ENCODE measurements around the gene UBE2H.
"Not testable (repeated sequence)": the region's sequence is repeated elsewhere in the genome, so short reads cannot be mapped to it uniquely, and the experiment has no call there.

The UBE2H gene

GRCh38 chr7:129952653-129953560 lies at the start of gene UBE2H:
TSS of gene UBE2H (minus strand) at chr7:129952960. CDS start at chr7:129952555, 405 bp downstream.
- in situ Hi-C loops (cut with MboI; ENCODE audit: low sequenced_read_pairs): no loop called here

DNA sequence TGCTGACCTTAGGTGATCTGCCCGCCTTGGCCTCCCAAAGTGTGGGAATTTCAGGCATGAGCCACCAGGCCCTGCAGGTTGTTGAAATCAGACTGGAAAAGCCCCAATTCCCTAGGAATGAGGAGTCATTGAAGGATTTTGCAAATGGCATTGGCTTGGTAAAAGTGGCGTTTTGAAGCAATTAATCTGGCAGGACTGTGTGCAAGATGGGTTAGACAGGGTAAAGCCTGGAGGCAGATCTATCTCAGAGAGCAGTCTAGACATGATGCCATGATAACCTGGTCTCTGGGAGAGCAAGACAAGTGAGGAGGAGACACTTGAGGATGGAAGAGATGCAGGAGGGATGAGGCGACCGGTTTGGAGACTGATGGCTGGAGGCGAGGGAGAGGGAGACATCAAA lies 45.7 kb upstream of the UBE2H start:
- in situ Hi-C loops (cut with MboI; ENCODE audit: low sequenced_read_pairs): no loop called here

GRCh38 chr7:129997285-129997684 lies 44.5 kb upstream of the UBE2H start:
- in situ Hi-C loops (cut with MboI; ENCODE audit: low sequenced_read_pairs): no loop called here

- in situ Hi-C loops (cut with MboI; ENCODE audit: low sequenced_read_pairs): no loop called here
Measured at GRCh38 chr7:129993275-129993674, 40.5 kb upstream of the UBE2H start.

DNA sequence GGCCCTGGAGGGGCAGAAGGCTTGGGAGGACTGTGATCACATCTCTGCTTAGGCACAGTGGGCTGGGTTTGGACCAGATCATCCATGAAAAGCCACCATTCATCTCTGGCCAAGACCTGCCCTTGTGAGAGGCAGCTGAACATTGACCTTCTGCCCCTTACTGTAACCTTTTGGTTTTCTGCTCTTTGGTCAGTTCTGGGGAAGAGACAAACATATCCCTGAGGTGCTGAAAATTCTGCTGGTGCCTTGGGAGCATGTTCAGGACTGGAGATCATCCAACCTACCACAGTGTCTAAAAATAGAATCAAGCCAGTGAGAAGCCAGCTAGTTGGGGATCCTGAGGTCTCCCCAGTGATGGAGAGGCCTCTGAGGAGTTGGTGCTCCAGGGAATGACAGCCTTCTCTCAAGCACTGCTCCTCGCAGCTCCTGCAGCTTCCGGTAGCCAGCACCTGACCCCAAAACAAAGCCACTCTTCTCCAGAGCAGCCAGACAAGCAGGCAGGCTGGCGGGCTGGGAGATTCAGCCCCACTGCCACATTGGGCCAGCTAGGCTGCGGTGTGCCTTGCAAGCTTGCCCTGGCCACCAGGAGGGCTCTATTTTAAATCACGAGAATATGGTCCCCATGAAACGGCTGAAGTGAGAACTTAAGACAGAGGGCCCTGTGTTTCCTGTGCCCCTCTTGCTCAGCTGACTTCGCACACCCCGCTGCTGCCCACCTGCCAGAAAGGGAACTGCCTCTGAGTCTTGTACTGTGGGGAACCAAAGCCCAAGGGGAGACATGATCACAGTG lies 37.8 kb upstream of the UBE2H start:
- in situ Hi-C loops (cut with MboI; ENCODE audit: low sequenced_read_pairs): no loop called here

GRCh38 chr7:129989466-129989865 lies 36.7 kb upstream of the UBE2H start:
- in situ Hi-C loops (cut with MboI; ENCODE audit: low sequenced_read_pairs): no loop called here

DNA sequence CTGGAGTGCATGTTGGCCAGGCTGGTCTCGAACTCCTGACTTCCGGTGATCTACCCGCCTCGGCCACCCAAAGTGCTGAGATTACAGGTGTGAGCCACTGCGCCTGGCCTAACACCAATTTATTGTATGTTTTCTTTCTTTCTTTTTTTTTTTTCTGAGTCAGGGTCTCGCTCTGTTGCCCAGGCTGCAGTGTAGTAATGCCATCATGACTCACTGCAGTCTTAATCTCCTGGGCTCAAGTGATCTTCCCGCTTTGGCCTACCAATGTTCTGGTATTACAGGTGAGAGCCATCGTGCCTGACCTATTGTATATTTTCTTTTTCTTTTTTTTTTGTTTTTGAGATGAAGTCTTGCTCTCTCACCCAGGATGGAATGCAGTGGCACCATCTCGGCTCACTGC lies 33.8 kb upstream of the UBE2H start:
- in situ Hi-C loops (cut with MboI; ENCODE audit: low sequenced_read_pairs): no loop called here

- in situ Hi-C loops (cut with MboI; ENCODE audit: low sequenced_read_pairs): no loop called here
Measured at GRCh38 chr7:129980667-129981066, 27.9 kb upstream of the UBE2H start.

GRCh38 chr7:129975309-129975708 lies 22.5 kb upstream of the UBE2H start:
- in situ Hi-C loops (cut with MboI; ENCODE audit: low sequenced_read_pairs): no loop called here

GRCh38 chr7:129970816-129971215 lies 18.1 kb upstream of the UBE2H start:
- in situ Hi-C loops (cut with MboI; ENCODE audit: low sequenced_read_pairs): no loop called here

DNA sequence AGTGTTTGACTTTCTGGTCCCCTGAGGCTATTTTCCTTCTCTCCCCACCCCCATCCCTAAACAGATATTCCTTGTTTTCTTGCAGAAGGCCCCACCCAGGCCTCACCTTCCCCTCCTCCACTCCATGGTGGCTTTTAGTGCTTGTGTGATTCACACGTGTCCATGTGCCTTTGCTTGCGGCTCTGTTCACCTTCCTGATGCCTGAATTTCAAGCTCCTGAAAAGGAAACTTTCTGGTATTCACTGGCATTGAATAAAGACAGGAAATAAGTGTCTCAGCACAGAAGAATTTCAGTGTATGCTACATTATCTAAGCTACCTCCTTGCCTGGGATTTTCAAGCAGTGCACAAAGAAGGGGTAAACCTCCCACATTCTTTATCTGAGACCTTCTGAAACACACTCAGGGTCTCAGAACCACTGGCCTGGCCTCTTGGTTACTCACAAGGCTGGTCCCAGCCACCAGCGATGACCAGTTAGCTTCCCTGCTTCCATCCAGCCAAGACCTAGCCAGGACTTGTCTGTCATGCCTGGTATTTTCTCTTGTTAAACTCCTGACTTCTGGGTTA lies 17.2 kb upstream of the UBE2H start:
- in situ Hi-C loops (cut with MboI; ENCODE audit: low sequenced_read_pairs): no loop called here

- in situ Hi-C loops (cut with MboI; ENCODE audit: low sequenced_read_pairs): no loop called here
Measured at GRCh38 chr7:129968592-129969383, 16.0 kb upstream of the UBE2H start.

DNA sequence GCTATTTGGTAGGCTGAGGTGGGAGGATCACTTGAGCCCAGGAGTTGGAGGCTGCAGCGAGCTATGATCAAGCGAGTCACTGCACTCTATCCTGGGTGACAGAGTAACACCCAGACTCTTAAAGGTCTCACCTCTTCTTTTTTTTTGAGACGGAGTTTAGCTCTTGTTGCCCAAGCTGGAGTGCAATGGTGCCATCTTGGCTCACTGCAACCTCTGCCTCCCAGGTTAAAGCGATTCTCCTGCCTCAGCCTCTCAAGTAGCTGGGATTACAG lies 7.4 kb upstream of the UBE2H start:
- in situ Hi-C loops (cut with MboI; ENCODE audit: low sequenced_read_pairs): not testable (repeated sequence)

DNA sequence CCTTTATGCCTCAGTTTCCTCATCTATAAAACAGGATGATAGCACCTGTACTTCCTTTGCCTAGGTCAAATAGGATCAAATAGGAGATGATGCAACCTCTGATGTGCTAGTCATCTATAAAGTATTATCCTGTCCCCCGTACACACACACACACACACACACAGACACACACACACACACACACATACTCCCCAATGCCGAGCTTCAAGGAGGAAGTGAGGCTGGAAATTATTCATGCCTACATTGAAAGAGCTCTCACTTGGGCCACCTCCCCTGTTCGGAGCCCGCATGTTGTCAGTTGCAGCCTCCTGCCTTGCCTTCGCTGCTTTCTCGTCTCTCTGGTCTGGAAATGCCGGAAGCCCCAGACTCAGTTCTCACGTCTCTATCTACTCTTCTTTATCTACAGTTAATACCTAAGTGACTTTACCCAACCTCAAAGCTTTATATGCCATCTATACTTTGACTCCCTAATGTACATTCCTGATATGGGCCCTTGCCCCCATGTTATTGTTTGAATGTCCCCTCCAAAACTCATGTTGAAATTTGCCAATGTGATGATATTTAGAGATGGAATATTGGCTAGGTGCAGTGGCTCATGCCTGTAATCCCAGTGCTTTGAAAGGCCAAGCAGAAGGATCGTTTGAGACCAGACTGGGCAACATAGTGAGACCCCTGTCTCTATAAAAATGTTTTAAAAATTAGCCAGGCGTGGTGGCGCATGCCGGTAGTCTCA lies 6.9 kb upstream of the UBE2H start:
- in situ Hi-C loops (cut with MboI; ENCODE audit: low sequenced_read_pairs): no loop called here

- in situ Hi-C loops (cut with MboI; ENCODE audit: low sequenced_read_pairs): no loop called here
Measured at GRCh38 chr7:129958643-129959470, 6.1 kb upstream of the UBE2H start.

- in situ Hi-C loops (cut with MboI; ENCODE audit: low sequenced_read_pairs): no loop called here
Measured at GRCh38 chr7:129955993-129956543, 3.3 kb upstream of the UBE2H start.

DNA sequence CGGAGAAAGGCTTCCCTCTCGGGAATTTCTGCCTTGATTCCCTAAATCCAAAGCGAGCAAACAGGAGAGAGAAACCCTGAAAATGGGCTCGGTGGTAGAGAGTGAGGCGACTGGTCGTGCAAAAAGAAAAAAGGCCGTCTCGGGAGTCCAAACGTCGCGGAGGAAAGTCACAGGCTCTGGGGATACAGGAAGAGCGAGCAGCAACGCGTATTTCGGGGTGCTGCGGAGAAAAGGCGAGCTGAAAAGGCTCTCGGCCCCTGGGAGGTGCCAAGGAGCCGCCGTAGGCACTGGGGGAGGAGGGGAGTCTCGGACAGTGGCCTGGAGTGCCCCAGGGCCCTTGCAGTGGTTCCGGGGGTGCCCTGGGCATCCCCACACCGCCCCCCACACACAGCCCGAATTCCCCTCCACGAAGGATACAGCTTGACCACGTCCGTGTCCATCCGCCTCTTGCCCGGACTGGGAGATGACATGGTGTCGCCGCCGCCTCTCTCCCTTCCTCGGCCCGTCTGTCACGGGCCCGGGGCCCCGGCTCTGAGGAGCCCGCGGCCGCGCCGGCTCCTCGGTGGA lies 591 bp downstream of the UBE2H start:
- in situ Hi-C loops (cut with MboI; ENCODE audit: low sequenced_read_pairs): no loop called here

DNA sequence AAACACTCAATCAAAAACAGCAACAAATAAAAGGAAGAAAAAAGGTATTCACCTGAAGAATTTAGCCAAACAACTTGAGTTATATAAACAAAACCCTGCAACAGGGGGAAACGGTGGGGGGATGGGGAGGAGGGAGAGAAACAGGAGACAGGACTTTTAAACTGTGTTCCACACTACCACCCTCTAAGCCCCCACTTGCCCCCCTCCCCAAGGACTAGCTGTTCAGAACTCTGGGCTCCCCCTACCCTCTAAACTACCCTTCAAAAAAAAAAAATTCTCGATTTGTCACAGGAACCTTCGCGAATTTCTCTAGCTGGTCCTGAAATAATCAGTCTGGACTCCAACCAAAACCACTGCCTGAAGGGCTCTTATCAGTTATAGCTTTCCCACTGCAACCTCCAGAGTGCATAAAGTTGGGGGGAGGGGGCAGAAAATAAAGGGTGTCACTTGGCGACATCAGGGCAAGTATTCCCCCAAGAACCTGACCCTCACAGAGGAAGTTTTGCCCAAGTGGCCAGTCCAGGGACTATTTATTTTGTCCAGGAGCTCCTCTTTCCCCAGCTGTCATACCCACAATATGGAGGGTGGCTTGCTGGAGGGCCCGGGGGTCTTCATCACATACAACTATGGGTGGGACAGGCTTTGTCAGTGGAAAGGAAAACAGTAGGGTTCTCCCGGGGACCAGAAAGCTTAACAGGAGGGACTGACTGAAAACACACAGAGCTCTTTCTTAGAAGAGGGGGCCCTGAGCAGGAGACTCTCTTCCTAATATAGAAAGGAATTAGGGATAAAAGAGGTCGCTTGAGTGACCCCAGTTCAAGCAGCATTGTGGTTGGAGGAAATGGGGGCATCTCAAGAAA lies 1.3 kb downstream of the UBE2H start:
- in situ Hi-C loops (cut with MboI; ENCODE audit: low sequenced_read_pairs): no loop called here
